Measurements from ENCODE around the gene RSU1.

Gene RSU1

DNA sequence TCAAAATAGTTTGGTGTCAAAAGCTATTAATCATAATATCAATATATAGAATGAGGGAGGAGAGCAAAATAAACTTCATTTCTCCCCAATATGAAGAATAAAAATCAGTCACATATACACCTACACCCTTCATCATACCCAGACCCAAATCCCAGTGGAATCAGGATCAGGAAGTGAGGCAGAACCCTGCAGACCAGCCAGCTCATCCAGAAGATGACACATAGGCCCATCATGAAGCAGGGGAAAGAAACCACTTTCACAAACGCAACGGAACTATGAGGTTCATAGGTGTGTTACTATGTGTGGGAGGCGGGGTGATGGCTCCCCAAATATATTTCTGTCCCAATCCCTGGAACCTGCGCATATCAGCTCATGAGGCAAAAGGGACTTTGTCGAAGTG, 89.0 kb downstream of the RSU1 start:
- DNase-seq = no peak

DNA sequence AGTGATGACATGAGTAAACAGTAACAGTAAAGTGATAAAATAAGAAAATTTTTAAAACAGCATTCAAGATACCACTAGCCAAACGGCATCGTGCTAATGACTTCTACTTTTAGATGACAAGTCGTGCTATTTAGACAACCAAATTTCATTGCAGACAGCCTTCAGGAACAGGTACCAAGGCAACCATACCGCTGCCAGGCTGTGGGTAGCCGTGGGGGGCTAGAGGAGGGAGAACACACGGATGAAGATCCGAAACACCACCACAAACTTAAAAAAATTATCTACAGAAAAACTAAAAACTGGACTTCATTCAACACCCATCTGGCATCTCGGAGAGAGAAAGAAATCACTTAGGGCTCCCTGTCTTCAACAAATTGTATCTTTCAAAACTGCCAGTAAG, 89.6 kb downstream of the RSU1 start:
- DNase-seq = no peak

DNA sequence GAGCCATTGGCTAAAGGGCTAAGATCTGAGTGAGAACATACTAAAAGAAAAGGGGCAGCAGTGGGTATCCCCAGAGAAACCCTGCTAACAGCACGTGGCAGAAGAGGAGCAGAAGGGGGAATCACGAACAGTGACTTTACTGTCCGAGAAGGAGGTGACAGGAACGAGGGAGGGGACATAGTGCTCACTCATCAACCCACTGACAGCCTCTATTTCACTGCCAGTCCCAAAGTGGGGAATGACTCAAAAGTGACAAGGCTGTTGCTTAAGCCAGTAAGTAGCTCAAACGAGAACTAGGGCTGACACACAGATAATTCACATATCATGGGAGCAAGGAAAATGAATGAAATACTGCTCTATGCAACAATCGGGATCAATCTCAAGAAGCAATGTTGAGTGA, 92.7 kb downstream of the RSU1 start:
- no peak for DNase-seq

DNA sequence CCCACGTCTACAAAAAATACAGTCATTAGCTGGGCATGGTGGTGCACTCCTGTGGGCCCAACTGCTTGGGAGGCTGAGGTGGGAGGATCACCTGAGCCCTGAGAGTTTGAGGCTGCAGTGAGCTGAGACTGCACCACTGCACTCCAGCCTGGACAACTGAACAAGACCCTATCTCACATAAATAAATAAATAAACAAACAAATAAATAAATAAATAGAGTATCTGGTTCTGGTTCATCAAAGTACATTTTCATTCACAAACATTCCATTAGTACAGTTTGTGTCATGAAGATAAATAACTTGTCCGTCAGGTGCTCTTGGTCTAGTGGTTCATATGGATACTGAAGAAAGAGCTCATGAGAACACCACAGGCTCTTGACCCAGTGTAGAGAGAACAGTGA, 96.4 kb downstream of the RSU1 start:
- no peak for DNase-seq

DNA sequence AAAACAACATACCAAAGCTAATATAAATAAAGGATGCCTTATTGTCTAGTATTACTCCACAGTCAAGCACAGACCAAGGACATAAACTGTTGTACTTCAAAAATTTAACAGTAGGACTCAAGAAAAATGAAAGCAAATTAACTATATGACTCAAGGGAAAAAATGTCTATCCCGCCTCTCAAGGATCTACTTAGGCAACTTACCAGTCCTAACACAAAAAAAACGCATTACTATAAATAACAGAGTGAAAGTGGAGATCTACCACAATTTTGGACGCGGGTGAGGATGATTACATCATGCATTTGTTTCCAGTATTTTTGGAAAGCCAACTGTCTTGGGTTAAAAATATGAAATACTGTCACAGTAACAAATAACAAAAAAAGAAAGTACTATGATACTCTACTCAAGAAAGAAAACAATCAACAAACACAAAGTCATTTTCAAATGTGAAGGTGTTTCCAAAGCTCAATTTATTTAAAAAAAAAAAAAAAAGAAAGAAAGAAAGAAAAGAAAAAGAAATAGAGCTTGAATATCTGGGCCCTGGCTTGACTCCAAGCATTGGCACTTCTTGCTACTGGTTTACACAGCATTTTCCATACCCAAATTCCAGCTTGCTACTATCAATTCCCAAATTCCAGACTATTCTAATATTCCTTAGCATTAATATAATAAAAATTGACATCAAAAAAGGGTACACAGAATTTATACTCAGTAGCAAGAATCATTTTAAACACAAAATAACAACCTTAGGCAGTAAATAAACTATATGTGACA, 99.4 kb downstream of the RSU1 start:
- DNase-seq = no peak

DNA sequence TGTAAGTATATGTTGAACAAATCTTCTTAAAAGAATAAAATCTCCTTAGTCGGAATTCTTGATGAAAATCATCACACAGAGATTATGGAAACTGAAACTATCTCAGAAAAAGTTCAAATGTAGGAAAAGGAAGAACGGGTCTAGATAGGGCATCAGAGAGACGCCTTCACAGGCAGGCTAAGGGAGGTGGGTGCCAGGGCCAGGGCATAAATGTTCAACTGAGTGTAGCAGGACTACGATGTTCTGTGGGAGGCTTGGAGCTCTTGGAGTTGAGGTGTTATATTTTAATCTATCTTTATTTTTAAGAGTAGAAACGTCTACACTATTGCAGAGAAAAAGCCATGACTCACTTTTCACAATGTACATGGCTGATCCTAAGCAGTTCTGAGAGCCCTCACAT, 101.2 kb downstream of the RSU1 start:
- DNase-seq = no peak

DNA sequence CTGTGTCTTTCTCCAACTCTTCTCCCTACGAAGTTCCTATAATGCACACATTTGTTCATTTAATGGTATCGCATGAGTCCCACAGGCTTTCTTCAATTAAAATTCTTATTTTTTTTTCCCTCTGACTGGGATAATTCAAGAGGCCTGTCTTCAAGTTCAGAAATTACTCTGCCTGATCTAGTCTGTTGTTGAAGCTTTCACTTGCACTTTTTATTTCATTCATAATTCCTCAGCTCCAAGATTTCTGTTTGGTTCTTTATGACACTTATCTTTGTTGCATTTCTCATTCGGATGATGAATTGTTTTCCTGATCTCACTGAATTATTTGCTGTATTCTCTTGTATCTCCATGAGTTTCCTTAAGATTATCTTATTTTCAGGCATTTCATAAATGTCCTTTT, 103.9 kb downstream of the RSU1 start:
- DNase-seq = no peak

DNA sequence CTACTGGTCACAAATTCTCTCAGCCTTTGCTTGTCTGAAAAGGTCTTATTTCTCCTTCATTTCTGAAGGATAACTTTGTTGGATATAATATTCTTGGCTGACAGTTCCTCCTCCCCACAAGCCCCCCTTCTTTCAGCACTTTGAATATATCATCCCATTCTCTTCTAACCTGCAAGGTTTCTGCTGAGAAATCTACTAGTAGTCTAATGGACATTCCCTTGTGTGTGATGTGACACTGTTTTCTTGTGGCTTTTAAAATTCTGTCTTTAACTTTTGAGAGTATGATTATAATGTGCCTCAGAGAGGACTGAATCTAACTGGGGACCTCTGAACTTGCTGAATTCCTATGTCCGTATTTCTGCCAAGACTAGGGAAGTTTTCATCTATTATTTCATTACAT, 104.3 kb downstream of the RSU1 start:
- no peak for DNase-seq

DNA sequence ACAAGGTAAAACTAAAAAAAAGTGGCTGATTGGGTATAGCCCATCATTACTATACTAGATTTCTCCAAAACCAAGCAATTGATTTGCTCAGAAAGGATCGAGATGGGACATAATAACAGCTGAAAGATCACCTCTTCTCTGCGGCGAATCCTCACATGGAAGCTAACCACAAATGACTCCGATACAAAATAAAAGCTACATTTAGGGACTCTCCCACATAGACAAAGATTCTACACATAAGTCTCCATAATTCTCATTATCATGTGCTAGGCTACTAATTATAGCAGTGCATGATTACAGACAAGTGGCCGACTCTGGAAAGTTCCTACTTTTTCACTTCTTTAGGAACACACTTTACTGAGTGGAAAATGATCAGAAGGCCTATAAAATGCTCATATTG, 116.9 kb downstream of the RSU1 start:
- DNase-seq = no peak

DNA sequence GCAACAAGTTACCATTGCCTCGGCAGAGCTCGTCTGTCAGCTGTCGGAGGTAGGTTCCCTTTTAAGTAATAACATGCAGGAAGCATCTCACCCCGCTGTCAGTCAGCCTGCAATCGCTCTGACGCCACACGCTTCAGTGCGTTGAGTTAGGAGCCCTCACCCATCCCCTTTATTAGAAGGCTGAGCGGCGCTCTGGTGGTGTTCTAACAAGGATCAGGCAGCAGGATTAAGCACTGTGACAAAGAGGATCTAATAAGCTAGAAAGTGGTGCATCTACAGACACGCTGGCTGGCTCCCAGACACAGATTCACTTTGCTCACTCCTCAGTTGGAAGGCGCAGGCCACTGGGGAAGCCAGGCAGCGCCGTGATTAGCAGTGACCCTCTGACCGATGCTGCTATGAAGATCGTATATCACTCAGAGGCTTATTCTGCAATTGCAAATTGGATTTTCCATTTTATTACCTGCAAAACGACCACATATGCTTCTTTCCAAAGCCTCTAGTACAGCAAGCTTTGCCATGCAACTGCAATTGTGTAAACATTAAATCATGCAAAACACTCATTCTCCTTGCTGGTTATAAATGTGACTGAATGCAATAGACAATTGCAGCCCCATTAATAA, 117.7 kb downstream of the RSU1 start:
- no peak for DNase-seq

DNA sequence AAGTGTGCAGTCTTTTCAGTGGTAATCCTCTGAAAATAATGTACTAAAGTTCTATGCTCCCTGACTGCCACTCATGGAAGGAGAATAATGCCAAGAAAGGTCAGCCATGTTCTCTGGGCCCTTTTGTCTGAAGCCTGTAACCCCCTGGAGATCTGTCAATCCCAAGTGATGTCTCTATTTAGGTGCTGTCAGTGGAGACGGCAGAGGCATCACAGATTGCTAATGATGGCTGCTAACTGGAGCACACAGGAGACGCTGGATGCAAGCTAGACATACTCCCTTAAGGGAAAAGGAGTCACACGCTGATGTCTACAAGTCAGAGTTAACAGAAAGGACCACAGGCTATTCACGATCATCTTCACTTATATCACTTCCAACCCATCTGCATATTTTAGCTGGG, 118.8 kb downstream of the RSU1 start:
- no peak for DNase-seq

DNA sequence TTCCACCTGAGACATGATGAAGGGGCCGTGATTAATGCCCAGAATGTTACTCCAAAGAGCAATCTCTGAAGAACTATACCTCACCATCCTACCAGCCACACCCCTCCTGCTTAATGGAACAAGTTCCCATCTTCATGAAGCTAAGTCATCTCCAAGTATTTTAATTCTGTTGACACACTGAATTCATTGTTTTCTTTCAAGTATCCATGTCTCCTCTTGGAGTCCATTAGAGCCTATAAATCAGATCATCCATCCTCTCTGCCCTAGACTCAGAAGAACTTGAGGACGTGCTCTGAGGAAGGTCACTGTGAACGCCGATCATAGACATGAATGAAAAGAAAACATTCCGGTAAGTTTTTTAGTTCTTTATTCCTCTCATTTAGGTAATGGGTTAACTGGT, 126.8 kb downstream of the RSU1 start:
- DNase-seq = no peak

DNA sequence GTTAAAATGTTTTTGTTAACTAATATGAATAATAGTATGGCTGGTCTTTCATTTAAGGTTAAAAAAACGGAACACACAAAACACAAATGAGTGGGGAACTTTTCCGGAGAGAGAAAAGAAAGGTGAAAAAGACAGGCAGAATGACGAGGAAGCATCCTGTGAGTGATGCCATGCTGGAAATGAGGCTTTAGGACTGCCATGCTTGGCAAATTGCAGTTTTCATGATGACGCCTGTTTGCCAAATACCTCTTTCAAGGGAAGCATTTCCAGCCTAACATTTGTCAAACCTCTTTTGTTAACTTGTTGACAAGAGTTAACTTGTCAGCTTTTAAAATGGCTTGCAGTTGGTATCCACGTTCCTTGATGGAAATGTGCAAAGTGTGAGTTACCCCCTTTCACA, 127.5 kb downstream of the RSU1 start:
- DNase-seq = no peak

DNA sequence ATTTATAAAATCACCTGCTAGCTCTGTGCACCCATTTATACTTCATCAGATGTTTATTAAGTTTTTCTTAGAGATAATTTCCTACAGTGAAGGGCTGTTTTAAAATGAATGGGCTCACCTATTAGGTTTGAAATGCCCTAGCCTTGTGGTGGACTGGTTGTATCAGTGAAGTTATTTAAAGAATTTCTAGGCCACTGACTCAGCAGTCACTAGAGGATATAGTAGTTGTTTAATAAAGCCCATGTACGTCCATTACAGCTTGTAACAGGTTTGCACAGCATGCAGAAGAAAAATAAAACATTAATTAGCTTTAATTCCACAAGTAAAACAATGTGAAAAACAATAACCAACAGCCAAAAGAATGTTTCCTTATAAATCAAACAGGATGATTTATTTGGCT, 128.0 kb downstream of the RSU1 start:
- no peak for DNase-seq

DNA sequence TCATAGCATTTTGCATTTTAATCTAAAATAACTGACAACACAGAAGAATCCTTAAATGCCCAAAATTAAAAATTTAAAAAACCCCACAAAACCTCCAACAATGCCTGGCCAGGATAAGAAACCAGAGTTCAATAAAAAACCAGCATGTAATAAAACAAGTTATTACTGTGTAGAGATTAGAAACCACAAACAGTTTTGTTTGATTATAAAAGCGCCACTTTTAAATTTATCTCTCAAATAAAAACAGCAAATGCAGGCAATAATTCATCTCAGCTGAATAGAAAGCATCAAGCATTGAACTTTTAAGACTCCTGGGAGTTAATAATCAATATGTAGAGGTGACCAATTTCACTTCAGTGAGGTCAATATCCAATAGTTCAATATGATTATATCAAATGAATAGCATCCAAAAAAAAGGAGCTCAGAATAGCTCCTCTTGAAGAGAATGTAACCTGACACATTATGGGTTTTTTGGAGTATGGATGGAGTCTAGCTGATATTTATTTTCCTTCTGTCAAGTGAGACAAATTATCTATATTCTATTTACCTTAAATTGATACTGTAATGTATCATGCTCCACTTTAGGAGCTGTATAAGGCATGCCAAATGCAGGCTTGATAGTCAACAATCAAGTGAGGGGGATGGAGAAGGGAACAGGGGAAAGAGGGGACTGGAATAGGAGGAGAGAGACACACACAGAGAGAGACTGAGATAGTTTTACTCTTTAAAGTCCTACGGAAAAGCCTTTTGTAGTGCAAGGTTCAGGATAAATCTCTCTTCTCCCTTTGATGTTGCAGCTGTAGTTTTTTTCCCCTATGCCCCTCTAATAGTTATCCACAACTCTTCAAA, 130.9 kb downstream of the RSU1 start:
- no peak for DNase-seq

DNA sequence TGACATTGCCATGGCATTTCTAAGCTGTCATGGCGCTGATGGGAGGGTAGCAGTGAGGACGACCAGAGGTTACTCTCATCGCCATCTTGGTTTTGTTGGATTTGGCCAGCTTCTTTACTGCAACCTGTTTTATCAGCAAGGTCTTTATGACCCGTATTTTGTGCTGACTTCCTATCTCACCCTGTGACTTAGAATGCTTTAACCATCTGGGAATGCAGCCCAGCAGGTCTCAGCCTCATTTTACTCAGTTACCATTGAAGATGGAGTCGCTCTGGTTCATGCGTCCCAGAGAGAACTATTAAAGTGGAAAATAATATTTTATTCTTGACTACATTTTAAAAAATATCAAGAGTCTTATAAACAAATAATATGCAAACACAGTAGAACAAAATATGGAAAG, 131.7 kb downstream of the RSU1 start:
- no peak for DNase-seq

DNA sequence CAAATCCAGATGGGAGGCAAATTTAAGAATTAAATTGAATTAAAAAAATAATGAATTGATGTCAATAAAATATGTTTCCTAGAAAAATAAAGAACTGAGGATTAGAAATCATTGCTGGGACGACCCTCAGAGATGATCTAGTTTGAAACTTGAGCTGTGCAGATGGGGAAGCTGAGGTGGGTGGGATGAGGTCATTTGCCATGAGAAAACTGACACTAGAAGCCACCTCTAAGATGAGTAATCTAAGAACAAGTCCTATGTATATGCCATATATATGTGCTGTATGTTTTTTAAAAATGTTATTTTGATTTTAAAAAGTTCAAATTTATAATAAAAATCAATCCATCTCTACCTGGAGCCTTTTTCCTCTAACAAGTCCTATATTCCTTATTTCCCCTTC, 135.7 kb downstream of the RSU1 start:
- no peak for DNase-seq

DNA sequence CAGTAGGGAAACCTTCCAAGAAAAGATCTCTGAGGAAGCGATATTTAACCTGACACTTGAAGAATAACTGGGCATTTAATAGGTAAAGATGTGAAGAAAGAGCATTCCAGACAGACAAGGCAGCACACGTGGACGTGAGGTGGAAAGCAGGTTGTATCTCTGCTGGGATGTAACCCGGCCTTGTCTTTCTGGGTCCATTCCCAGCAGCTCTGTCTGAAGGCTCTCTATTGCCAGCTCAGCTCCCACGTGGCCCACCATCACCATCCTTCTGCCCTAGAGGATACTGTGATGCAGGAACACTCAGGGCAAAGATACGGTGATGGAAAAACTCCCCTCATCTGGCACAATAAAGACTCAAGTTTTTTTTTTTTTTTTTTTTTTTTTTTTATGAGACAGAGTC, 137.7 kb downstream of the RSU1 start:
- no peak for DNase-seq

DNA sequence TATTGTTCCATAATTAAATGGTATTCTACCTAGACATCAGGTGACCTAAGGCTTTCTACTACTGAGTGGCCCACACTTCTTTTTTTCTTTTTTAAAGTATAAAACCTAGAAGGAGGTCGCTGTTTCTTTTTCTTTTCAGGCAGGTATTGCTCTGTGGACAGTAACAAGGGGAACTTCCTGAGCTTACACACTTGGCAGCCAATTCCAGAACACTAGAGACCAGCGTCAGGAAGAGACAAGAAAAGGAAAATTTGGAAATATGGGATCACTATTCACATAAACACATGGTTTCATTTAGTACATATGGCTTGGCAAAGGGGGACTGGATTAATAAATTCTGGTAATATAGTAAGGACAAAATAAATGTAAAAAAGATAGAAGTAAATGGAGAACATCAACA, 141.9 kb downstream of the RSU1 start:
- no peak for DNase-seq

DNA sequence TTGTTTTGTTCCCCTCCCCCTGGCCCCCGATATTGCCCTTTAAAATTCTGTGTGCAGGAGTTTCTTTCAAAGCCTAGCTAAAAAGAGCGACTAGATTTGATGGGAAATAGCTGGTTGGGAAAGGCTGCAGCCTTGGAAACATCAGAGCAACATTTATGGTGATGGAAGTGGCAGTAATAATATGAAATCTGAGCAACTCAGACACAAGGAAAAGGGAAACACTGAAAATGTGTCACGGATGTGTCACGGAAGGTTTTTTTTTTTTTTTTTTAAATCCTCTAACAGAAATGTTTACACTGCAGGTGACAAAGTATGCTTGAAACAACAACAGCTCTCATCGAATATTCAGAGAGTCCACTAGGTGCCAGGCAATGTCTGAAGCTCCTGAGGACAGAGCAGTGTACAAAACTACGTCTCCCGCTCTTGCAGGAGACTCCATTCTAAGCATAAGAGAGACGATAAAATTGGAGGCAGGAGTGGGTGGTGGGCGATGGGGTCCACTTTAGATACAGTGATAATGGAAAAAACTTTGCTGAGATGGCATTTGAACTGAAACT, 143.0 kb downstream of the RSU1 start:
- no peak for DNase-seq

DNA sequence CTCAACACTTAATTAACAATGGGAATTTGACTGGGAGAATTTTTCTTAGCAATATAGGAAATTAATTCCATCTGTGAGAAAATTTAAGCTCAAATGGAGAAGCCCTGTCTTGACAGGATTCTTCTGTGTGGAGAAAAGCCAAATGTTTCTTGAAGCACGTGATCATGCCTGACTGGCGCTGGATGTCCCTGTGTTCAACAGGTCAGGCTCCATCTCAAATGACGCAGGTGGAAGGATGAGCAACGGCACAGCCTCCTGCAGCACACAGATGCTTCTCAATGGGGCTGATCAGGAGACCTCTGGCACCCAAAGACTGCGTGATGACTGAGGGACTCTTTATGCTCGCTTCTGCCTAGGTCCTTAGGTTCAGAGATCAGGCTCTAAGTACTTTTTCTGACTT, 143.8 kb downstream of the RSU1 start:
- no peak for DNase-seq

DNA sequence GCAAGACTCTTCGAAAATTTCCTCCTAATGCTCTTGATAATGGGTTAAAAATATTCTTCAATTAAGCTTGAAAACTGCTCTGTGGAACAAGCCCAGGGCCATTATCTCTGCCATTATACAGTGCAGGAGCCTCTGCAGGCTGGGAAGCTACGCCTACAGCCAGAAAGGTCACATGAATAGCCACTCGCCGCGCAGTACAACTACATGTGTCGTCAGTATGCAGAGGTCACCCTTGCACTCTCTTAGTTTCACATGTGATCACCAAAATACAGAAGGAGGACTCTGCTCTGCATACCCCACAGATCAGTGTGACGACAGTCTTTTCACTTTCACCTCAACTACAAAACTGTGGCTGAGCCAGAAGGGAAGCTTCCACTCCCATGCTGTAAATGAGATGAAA, 153.8 kb downstream of the RSU1 start:
- no peak for DNase-seq

DNA sequence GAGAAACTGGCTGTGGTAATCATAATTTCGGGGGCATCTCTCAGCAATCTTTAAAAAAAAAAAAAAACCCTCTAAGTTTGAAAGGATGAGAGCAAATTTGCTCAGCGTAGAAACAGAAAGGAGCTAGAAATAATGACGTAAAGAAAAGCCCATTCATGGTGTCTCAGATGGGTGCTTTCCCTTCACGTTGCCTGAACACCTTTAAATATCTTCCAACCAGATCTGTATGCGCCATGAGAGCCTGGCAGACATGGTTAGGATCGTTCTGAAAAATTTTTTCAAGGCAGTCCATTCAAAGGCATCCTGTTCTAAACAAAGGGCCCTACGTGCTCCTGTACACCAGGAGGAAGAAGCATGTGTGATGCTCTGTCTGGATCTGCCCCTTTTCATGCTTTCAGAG, 154.3 kb downstream of the RSU1 start:
- DNase-seq = no peak

DNA sequence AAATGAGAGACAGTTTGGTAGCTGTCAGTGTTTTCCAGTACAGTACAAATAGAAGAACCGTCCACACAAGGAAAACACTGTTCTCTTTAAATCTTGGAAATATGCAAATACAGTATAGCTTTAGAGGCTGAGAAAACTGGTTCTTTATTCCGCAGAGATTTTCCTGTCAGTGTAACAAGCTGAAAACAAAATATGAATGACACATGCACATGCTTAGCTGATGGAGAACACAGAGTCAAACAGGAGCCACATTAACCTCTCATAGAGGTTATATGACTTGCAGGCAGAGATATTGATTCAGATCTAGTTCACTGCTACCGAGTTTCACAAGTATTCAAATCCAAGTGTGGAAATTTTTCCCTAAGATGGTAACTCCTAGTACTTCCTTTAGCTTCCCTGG, 160.3 kb downstream of the RSU1 start:
- DNase-seq = no peak
